Type B pancreatic cell (in vitro differentiated cells): Measurements from ENCODE around the gene CABLES1. TPM values are rescaled to one million over a fixed set of nuclear protein-coding genes. Genes with fewer than 3 reads are reported as not detected.

Experiments used
- DNase-seq: peaks from one replicate; pipeline ENCODE4 v3.0.0; 2021; ENCODE audit warnings: mixed read lengths; ENCODE audit not compliant: unreplicated experiment; ENCODE audit errors: extremely low spot score
- H3K27ac Mint-ChIP-seq: 2 replicates; pipeline ENCODE4 v1.8.0; 2021; ENCODE audit warnings: mild to moderate bottlenecking, mixed read lengths
- H3K27me3 Mint-ChIP-seq: 2 replicates; pipeline ENCODE4 v1.8.0; 2021; ENCODE audit warnings: mixed read lengths
- H3K36me3 Mint-ChIP-seq: 2 replicates; pipeline ENCODE4 v1.8.0; 2021; ENCODE audit warnings: mixed read lengths
- H3K4me1 Mint-ChIP-seq: one replicate; pipeline ENCODE4 v1.8.0; 2021; ENCODE audit warnings: mixed read lengths; ENCODE audit not compliant: unreplicated experiment
- H3K4me3 Mint-ChIP-seq: 2 replicates; pipeline ENCODE4 v1.8.0; 2021; ENCODE audit warnings: mild to moderate bottlenecking, mixed read lengths
- H3K9me3 Mint-ChIP-seq: 2 replicates; pipeline ENCODE4 v1.8.0; 2021; ENCODE audit warnings: mixed read lengths
- CTCF ChIP-seq: fragments of 200-600 bp; sonication (generic); conservative IDR thresholded peaks from 2 replicates; pipeline ENCODE4 v1.5.0; 2021; ENCODE audit warnings: antibody characterized with exemption, mild to moderate bottlenecking
- total RNA-seq: library from RNA; stranded (reverse); gene quantifications from 2 replicates; pipeline ENCODE4 v1.2.1, GENCODE V29; 2021; ENCODE audit warnings: low replicate concordance

The CABLES1 gene
- total RNA-seq, 1 donor from 2014 or later = 11.4 TPM

GRCh38 chr18:23129355-23130002 lies 5.8 kb upstream of the CABLES1 start:
- H3K9me3 Mint-ChIP-seq = no peaks in the 10 kb centered on the region
- peaks cover 22% of the 10 kb centered on the region for H3K4me1 Mint-ChIP-seq
- no peak overlapping the region for H3K4me3 Mint-ChIP-seq

GRCh38 chr18:23131693-23132319 lies 3.5 kb upstream of the CABLES1 start:
- peak; percentile 90 for TF ChIP-seq CTCF
- Mint-ChIP-seq H3K27me3 (peaks cover 18% of the 10 kb centered on the region), H3K36me3 (no peaks in the 10 kb centered on the region), H3K4me1 (peaks cover 22% of the 10 kb centered on the region), H3K4me3 (peak overlapping the region; percentile 35), H3K27ac (peak overlapping the region; percentile 44), H3K9me3 (no peaks in the 10 kb centered on the region)
- DNase-seq = no peak

More at GRCh38 chr18:23129355-23130002, 5.8 kb upstream of the CABLES1 start:
- TF ChIP-seq CTCF = no peak
- H3K27me3 Mint-ChIP-seq = peaks cover 11% of the 10 kb centered on the region
- no peaks in the 10 kb centered on the region for H3K36me3 Mint-ChIP-seq
- DNase-seq = no peak
- H3K27ac Mint-ChIP-seq = no peak overlapping the region

GRCh38 chr18:23133860-23134779 lies 1.2 kb upstream of the CABLES1 start:
- Mint-ChIP-seq H3K4me1 (peaks cover 37% of the 10 kb centered on the region), H3K9me3 (no peaks in the 10 kb centered on the region), H3K27ac (peak overlapping the region; percentile 85), H3K36me3 (no peaks in the 10 kb centered on the region), H3K27me3 (peaks cover 38% of the 10 kb centered on the region), H3K4me3 (peak overlapping the region; percentile 89)
- no peak for DNase-seq
- TF ChIP-seq CTCF = no peak

- no peak overlapping the region for H3K27ac Mint-ChIP-seq
- no peak overlapping the region for H3K4me3 Mint-ChIP-seq
- DNase-seq = no peak
- no peaks in the 10 kb centered on the region for H3K9me3 Mint-ChIP-seq
- no peak for TF ChIP-seq CTCF
- peaks cover 42% of the 10 kb centered on the region for H3K27me3 Mint-ChIP-seq
- peaks cover 36% of the 10 kb centered on the region for H3K4me1 Mint-ChIP-seq
- no peaks in the 10 kb centered on the region for H3K36me3 Mint-ChIP-seq
Observed at GRCh38 chr18:23135550-23136325, 453 bp downstream of the CABLES1 start.
